ENCODE results near the gene PRKAR1A. TPM values are rescaled to one million over a fixed set of nuclear protein-coding genes. Genes with fewer than 3 reads are reported as not detected.

PRKAR1A gene
- total and polyA plus RNA-seq, 2 of the 8 experiments (the other 6 are each of a cell fraction or from before 2014, with no cell fraction given), result 39.3 to 149 TPM

GRCh38 chr17:68587026-68587425, 74.8 kb downstream of the PRKAR1A start:
- POLR2A ChIA-PET (ENCODE audit: partially characterized antibody), result interaction anchor here (1.3 kb wide), 1 partner anchor 12 kb away, joined by 4 read pairs; no protein-coding TSS in a partner anchor
- Histone ChIP-seq H3K79me2 (ENCODE audit: control insufficient read depth in 1 of 2, insufficient read depth in 2 of 2, low read length in 2 of 2) (no peaks in the 10 kb centered on the region), H2BK15ac (ENCODE audit: low read length) (no peak overlapping the region), H3K27me3 (replicated peaks in 1 of 4; ENCODE audit: control insufficient read depth in 3 of 4, extremely low read depth in 1 of 4, insufficient read depth in 3 of 4, low read length in 3 of 4) (no peaks in the 10 kb centered on the region), H3K4ac (replicated peaks; ENCODE audit: insufficient read length, low read depth, low read length) (no peak overlapping the region), H4K8ac (ENCODE audit: extremely low read depth, insufficient read depth, low read length) (no peak overlapping the region), H4K91ac (replicated peaks; ENCODE audit: insufficient read length, low read length) (no peak overlapping the region), H3K36me3 (ENCODE audit: control insufficient read depth in 2 of 4, insufficient read depth in 4 of 4, low read length in 3 of 4) (peaks cover 0 to 30% (median 5%) of the 10 kb centered on the region in 4 experiments; a peak in 3 of 8 replicates), H3K79me1 (ENCODE audit: low read depth, low read length) (no peaks in the 10 kb centered on the region), H3K4me3 (ENCODE audit: extremely low read depth in 1 of 4, insufficient read depth in 2 of 4, low read depth in 3 of 4, low read length in 4 of 4) (no peak overlapping the region), H2BK120ac (replicated peaks; ENCODE audit: low read depth, low read length) (no peak overlapping the region), H3K9ac (replicated peaks in 1 of 4; ENCODE audit: extremely low read depth in 1 of 4, low read depth in 3 of 4, low read length in 3 of 4) (no peak overlapping the region), H4K5ac (ENCODE audit: insufficient read length, low read depth, low read length) (no peak overlapping the region), H3K18ac (ENCODE audit: extremely low read depth, low read length) (no peak overlapping the region), H2AK5ac (ENCODE audit: low read depth, low read length) (no peak overlapping the region), H3K4me2 (ENCODE audit: insufficient read depth in 1 of 2, low read depth in 2 of 2, low read length in 2 of 2) (no peak overlapping the region), H4K20me1 (replicated peaks in 1 of 2; ENCODE audit: control insufficient read depth in 1 of 2, insufficient read depth in 2 of 2, low read length in 2 of 2) (no peaks in the 10 kb centered on the region), H3K4me1 (replicated peaks in 1 of 4; ENCODE audit: control insufficient read depth in 3 of 4, insufficient read depth in 4 of 4, low read length in 3 of 4) (peaks cover 0 to 6% (median under 1%) of the 10 kb centered on the region in 4 experiments; a peak in 3 of 7 replicates), H3K23me2 (ENCODE audit: low read depth, low read length) (no peaks in the 10 kb centered on the region), H3K23ac (ENCODE audit: insufficient read length) (no peak overlapping the region), H2BK20ac (ENCODE audit: low read length) (no peak overlapping the region), H3K9me3 (ENCODE audit: insufficient read depth in 2 of 2, low read depth in 1 of 2, low read length in 1 of 2) (peaks cover 0 to 6% of the 10 kb centered on the region in 2 experiments; a peak in 1 of 4 replicates), H3K56ac (replicated peaks; ENCODE audit: insufficient read length, low read depth, low read length) (no peak overlapping the region), H3K27ac (ENCODE audit: low read depth, low read length) (no peak overlapping the region), H2BK5ac (ENCODE audit: low read depth, low read length) (no peak overlapping the region), H3K14ac (ENCODE audit: insufficient read length) (no peak overlapping the region), H2BK12ac (ENCODE audit: low read depth, low read length) (no peak overlapping the region), H2AFZ (ENCODE audit: low read length) (no peak overlapping the region)
- no peak for FAIRE-seq
- CTCF ChIA-PET (ENCODE audit: partially characterized antibody), result interaction anchor here (1.2 to 1.7 kb wide), 3 partner anchors 10 to 119 kb away, joined by 3 to 7 read pairs (median 6); no protein-coding TSS in a partner anchor
- no peak for DNase-seq (ENCODE audit: low read depth in 1 of 2, low spot score in 2 of 2)
- 90% methylated on average over 5 of the region's 5 CpGs; no CpG with 5 or more reads in 1 of the 2 experiments for WGBS, 2 experiments (ENCODE audit: extremely low coverage in 1 of 2, insufficient coverage in 1 of 2, insufficient read length in 1 of 2, insufficient replicate concordance in 2 of 2, low coverage in 1 of 2, low lambda C conversion rate in 2 of 2, missing lambda C conversion rate in 1 of 2)
- TF ChIP-seq PHF8 (conservative IDR thresholded peaks at IDR 0.05; ENCODE audit: low read depth, low read length) (no peak), SAP30 (IDR thresholded peaks at IDR 0.05; ENCODE audit: insufficient read depth, insufficient replicate concordance, low read length) (no peak), YY1 (IDR thresholded peaks at IDR 0.05; ENCODE audit: low read depth, low read length) (no peak), CHD2 (IDR thresholded peaks at IDR 0.05; ENCODE audit: low read length) (no peak), ATF2 (IDR thresholded peaks at IDR 0.05; ENCODE audit: low read length) (no peak), RFX5 (IDR thresholded peaks at IDR 0.05; ENCODE audit: borderline replicate concordance, low read depth, low read length) (no peak)
- TF ChIP-seq, protein P1, sequence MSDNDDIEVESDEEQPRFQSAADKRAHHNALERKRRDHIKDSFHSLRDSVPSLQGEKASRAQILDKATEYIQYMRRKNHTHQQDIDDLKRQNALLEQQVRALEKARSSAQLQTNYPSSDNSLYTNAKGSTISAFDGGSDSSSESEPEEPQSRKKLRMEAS (IDR thresholded peaks at IDR 0.05), result no peak
- TF ChIP-seq, protein P2, sequence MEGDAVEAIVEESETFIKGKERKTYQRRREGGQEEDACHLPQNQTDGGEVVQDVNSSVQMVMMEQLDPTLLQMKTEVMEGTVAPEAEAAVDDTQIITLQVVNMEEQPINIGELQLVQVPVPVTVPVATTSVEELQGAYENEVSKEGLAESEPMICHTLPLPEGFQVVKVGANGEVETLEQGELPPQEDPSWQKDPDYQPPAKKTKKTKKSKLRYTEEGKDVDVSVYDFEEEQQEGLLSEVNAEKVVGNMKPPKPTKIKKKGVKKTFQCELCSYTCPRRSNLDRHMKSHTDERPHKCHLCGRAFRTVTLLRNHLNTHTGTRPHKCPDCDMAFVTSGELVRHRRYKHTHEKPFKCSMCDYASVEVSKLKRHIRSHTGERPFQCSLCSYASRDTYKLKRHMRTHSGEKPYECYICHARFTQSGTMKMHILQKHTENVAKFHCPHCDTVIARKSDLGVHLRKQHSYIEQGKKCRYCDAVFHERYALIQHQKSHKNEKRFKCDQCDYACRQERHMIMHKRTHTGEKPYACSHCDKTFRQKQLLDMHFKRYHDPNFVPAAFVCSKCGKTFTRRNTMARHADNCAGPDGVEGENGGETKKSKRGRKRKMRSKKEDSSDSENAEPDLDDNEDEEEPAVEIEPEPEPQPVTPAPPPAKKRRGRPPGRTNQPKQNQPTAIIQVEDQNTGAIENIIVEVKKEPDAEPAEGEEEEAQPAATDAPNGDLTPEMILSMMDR (IDR thresholded peaks at IDR 0.05; ENCODE audit: control extremely low read depth in 1 of 3, insufficient read depth in 1 of 3, low read depth in 1 of 3, low read length in 3 of 3), result no peak
